H1 (cell line): Measurements from ENCODE around the gene SPTLC3. TPM values are rescaled to one million over a fixed set of nuclear protein-coding genes. Genes with fewer than 3 reads are reported as not detected.

ENCODE experiments used
- CTCF ChIA-PET: fragments of 300-600 bp; sonication (Branson Sonifier 250); formaldehyde crosslinking; loops from one replicate; lab custom pipeline; 2021; ENCODE audit not compliant: partially characterized antibody; lab: Charles Lee
- POLR2A ChIA-PET: fragments of 300-600 bp; sonication (Branson Sonifier 250); formaldehyde crosslinking; loops from one replicate; lab custom pipeline; 2021; ENCODE audit warnings: inconsistent platforms; ENCODE audit not compliant: partially characterized antibody; lab: Charles Lee
- DNase-seq, 2 experiments: peaks; one replicate each; pipeline versions ENCODE4 v3.0.0 to v3.0.0-alpha.2; 2010 to 2022; ENCODE audit warnings: low spot score in 2 of 2, low read depth in 1 of 2, mixed read lengths in 1 of 2
- FAIRE-seq: peaks from 2 replicates; lab custom pipeline; 2011; peaks lifted over from hg19 to GRCh38; lab: Jason Lieb, UNC
- H2AFZ ChIP-seq: 2 replicates; pipeline ENCODE4 v1.8.1; 2012; ENCODE audit warnings: low read length, inconsistent platforms
- H2AK5ac ChIP-seq: 2 replicates; pipeline ENCODE4 v1.6.1; 2013; ENCODE audit warnings: low read depth, low read length
- H2BK120ac ChIP-seq: replicated peaks from 2 replicates; pipeline ENCODE3; 2013; ENCODE audit warnings: low read depth, low read length, inconsistent platforms
- H2BK12ac ChIP-seq: 2 replicates; pipeline ENCODE4 v1.6.1; 2013; ENCODE audit warnings: low read depth, low read length
- H2BK15ac ChIP-seq: 2 replicates; pipeline ENCODE4 v1.6.1; 2013; ENCODE audit warnings: low read length
- H2BK20ac ChIP-seq: 2 replicates; pipeline ENCODE4 v1.6.1; 2013; ENCODE audit warnings: low read length
- H2BK5ac ChIP-seq: 2 replicates; pipeline ENCODE4 v1.6.1; 2013; ENCODE audit warnings: low read depth, low read length
- H3K14ac ChIP-seq: 2 replicates; pipeline ENCODE4 v1.6.1; 2013; ENCODE audit warnings: inconsistent platforms; ENCODE audit not compliant: insufficient read length
- H3K18ac ChIP-seq: 2 replicates; pipeline ENCODE4 v1.6.1; 2013; ENCODE audit warnings: low read length; ENCODE audit errors: extremely low read depth
- H3K23ac ChIP-seq: 2 replicates; pipeline ENCODE4 v1.6.1; 2013; ENCODE audit warnings: inconsistent platforms; ENCODE audit not compliant: insufficient read length
- H3K23me2 ChIP-seq: 2 replicates; pipeline ENCODE4 v1.6.1; 2013; ENCODE audit warnings: low read depth, low read length
- H3K27ac ChIP-seq: 2 replicates; pipeline ENCODE4 v1.6.1; 2011; ENCODE audit warnings: low read depth, low read length, inconsistent platforms
- H3K27me3 ChIP-seq, 4 experiments: replicated peaks in 1 of 4; 1 replicate in 1 of 4; 2 replicates in 3 of 4; pipeline versions ENCODE4 v1.6.1 to v1.8.1; 2011 to 2013; ENCODE audit warnings: low read length in 3 of 4, mild to moderate bottlenecking in 3 of 4, inconsistent platforms in 2 of 4, mixed read lengths in 2 of 4, moderate library complexity in 1 of 4; ENCODE audit not compliant: control insufficient read depth in 3 of 4, insufficient read depth in 3 of 4; ENCODE audit errors: extremely low read depth in 1 of 4
- H3K36me3 ChIP-seq, 4 experiments: 2 replicates each; pipeline versions ENCODE4 v1.6.1 to v1.8.1; 2011 to 2013; ENCODE audit warnings: mild to moderate bottlenecking in 4 of 4, low read length in 3 of 4, moderate library complexity in 2 of 4, control low read depth in 1 of 4, inconsistent platforms in 1 of 4; ENCODE audit not compliant: insufficient read depth in 4 of 4, control insufficient read depth in 2 of 4
- H3K4ac ChIP-seq: replicated peaks from 2 replicates; pipeline ENCODE3; 2013; ENCODE audit warnings: low read length, low read depth, mixed read lengths, inconsistent platforms; ENCODE audit not compliant: insufficient read length
- H3K4me1 ChIP-seq, 4 experiments: replicated peaks in 1 of 4; 1 replicate in 1 of 4; 2 replicates in 3 of 4; pipeline versions ENCODE4 v1.6.1 to v1.8.1; 2011 to 2013; ENCODE audit warnings: low read length in 3 of 4, inconsistent platforms in 2 of 4, mixed read lengths in 1 of 4; ENCODE audit not compliant: insufficient read depth in 4 of 4, control insufficient read depth in 3 of 4
- H3K4me2 ChIP-seq, 2 experiments: 2 replicates each; pipeline versions ENCODE4 v1.6.1 to v1.8.1; 2011 to 2013; ENCODE audit warnings: low read depth in 2 of 2, low read length in 2 of 2, control low read depth in 1 of 2, inconsistent platforms in 1 of 2, mild to moderate bottlenecking in 1 of 2; ENCODE audit not compliant: insufficient read depth in 1 of 2
- H3K4me3 ChIP-seq, 4 experiments: fragments of 200-600, 300-600 bp in 1 of 4; sonication (generic), shearing (Covaris generic), sonication (Bioruptor Twin) in 1 of 4; 2 replicates each; pipeline versions ENCODE4 v1.5.1 to v1.8.1; 2011 to 2016; ENCODE audit warnings: low read length in 4 of 4, low read depth in 3 of 4, control low read depth in 2 of 4, inconsistent platforms in 2 of 4, mild to moderate bottlenecking in 2 of 4, mixed read lengths in 1 of 4, moderate library complexity in 1 of 4; ENCODE audit not compliant: insufficient read depth in 2 of 4; ENCODE audit errors: extremely low read depth in 1 of 4
- H3K56ac ChIP-seq: replicated peaks from 2 replicates; pipeline ENCODE3; 2013; ENCODE audit warnings: low read depth, mild to moderate bottlenecking, mixed read lengths, low read length, inconsistent platforms; ENCODE audit not compliant: insufficient read length
- H3K79me1 ChIP-seq: 2 replicates; pipeline ENCODE4 v1.6.1; 2013; ENCODE audit warnings: low read depth, low read length, control low read depth
- H3K79me2 ChIP-seq, 2 experiments: 2 replicates each; pipeline versions ENCODE4 v1.6.1 to v1.8.1; 2012 to 2013; ENCODE audit warnings: low read length in 2 of 2, mild to moderate bottlenecking in 2 of 2, inconsistent platforms in 1 of 2; ENCODE audit not compliant: insufficient read depth in 2 of 2, control insufficient read depth in 1 of 2
- H3K9ac ChIP-seq, 4 experiments: replicated peaks in 1 of 4; 1 replicate in 1 of 4; 2 replicates in 3 of 4; pipeline versions ENCODE4 v1.6.1 to v1.8.1; 2011 to 2013; ENCODE audit warnings: low read depth in 3 of 4, low read length in 3 of 4, control low read depth in 2 of 4, mild to moderate bottlenecking in 2 of 4, moderate library complexity in 2 of 4, inconsistent platforms in 1 of 4; ENCODE audit errors: extremely low read depth in 1 of 4
- H3K9me3 ChIP-seq, 2 experiments: 2 replicates each; pipeline versions ENCODE4 v1.6.1 to v1.8.1; 2012 to 2013; ENCODE audit warnings: mild to moderate bottlenecking in 2 of 2, moderate library complexity in 2 of 2, control low read depth in 1 of 2, inconsistent platforms in 1 of 2, low read depth in 1 of 2, low read length in 1 of 2, mixed read lengths in 1 of 2; ENCODE audit not compliant: insufficient read depth in 2 of 2
- H4K20me1 ChIP-seq, 2 experiments: replicated peaks in 1 of 2; 2 replicates each; pipeline versions ENCODE3 to v1.8.1; 2011 to 2013; ENCODE audit warnings: inconsistent platforms in 2 of 2, low read length in 2 of 2, mild to moderate bottlenecking in 1 of 2; ENCODE audit not compliant: insufficient read depth in 2 of 2, control insufficient read depth in 1 of 2
- H4K5ac ChIP-seq: 2 replicates; pipeline ENCODE4 v1.6.1; 2013; ENCODE audit warnings: low read length, low read depth, mixed read lengths, inconsistent platforms; ENCODE audit not compliant: insufficient read length
- H4K8ac ChIP-seq: 2 replicates; pipeline ENCODE4 v1.8.0; 2013; ENCODE audit warnings: mild to moderate bottlenecking, moderate library complexity, low read length, inconsistent platforms; ENCODE audit not compliant: insufficient read depth; ENCODE audit errors: extremely low read depth
- H4K91ac ChIP-seq: replicated peaks from 2 replicates; pipeline ENCODE3; 2013; ENCODE audit warnings: low read length, mixed read lengths, inconsistent platforms; ENCODE audit not compliant: insufficient read length
- BCL11A ChIP-seq, 2 experiments: IDR thresholded peaks; one replicate each; pipeline ENCODE4 v1.6.1; 2011; ENCODE audit warnings: low read depth in 2 of 2, low read length in 2 of 2, mild to moderate bottlenecking in 2 of 2
- EGR1 ChIP-seq: IDR thresholded peaks from 2 replicates; pipeline ENCODE4 v1.6.1; 2011; ENCODE audit warnings: low read depth, low read length, borderline replicate concordance
- KDM4A ChIP-seq: IDR thresholded peaks from one replicate; pipeline ENCODE4 v1.7.1; 2012; ENCODE audit warnings: low read depth, mild to moderate bottlenecking, moderate library complexity, low read length, inconsistent platforms; ENCODE audit not compliant: severe bottlenecking
- SP2 ChIP-seq: IDR thresholded peaks from 2 replicates; pipeline ENCODE4 v1.6.1; 2012; ENCODE audit warnings: mild to moderate bottlenecking, low read length, inconsistent platforms
- SP4 ChIP-seq: IDR thresholded peaks from 2 replicates; pipeline ENCODE4 v1.6.1; 2012; ENCODE audit warnings: low read length, inconsistent platforms
- TAF1 ChIP-seq: IDR thresholded peaks from 2 replicates; pipeline ENCODE4 v1.6.1; 2011; ENCODE audit warnings: mild to moderate bottlenecking, low read depth, low read length
- TBP ChIP-seq: IDR thresholded peaks from 2 replicates; pipeline ENCODE4 v1.6.1; 2011; ENCODE audit warnings: low read depth, low read length, improper control_type of control experiment
- TEAD4 ChIP-seq: IDR thresholded peaks from 2 replicates; pipeline ENCODE4 v1.6.1; 2012; ENCODE audit warnings: low read depth, low read length, inconsistent platforms, mixed read lengths
- YY1 ChIP-seq: IDR thresholded peaks from 2 replicates; pipeline ENCODE4 v1.6.1; 2011; ENCODE audit warnings: low read depth, mild to moderate bottlenecking, low read length
- WGBS, 2 experiments: shearing (Covaris generic) in 1 of 2; methylation state at CpG; one replicate each; pipeline versions ENCODE4 v1.1.6 to v1.1.7; 2013 to 2015; ENCODE audit warnings: low lambda C conversion rate in 2 of 2, mixed read lengths in 2 of 2, inconsistent platforms in 1 of 2, low coverage in 1 of 2, missing lambda C conversion rate in 1 of 2; ENCODE audit not compliant: insufficient replicate concordance in 2 of 2, insufficient coverage in 1 of 2, insufficient read length in 1 of 2; ENCODE audit errors: extremely low coverage in 1 of 2, missing lambda C conversion rate in 1 of 2; 5-methylcytosine and 5-hydroxymethylcytosine counted together
- polyA plus RNA-seq, 7 experiments: library from polyadenylated mRNA; depleted of rRNA in 3 of 7; stranded (reverse) in 5 of 7; unstranded in 2 of 7; fragments of >200 nt in 5 of 7; fragments of 200-250 nt in 2 of 7; gene quantifications; 1 replicate in 5 of 7; 2 replicates in 1 of 7; 4 replicates in 1 of 7; pipeline versions ENCODE4 v1.2.1 to v1.2.3, GENCODE V29; 2011 to 2013; ENCODE audit warnings: missing spikeins in 2 of 7, mixed read lengths in 2 of 7
- total RNA-seq: library from RNA; stranded (reverse); fragmentation: NEBNext Ultra II Directional; extraction: Animal tissue kit (Norgen Biotek cat#: 25700); gene quantifications from 2 replicates; pipeline ENCODE4 v1.2.1, GENCODE V29; 2021

The SPTLC3 gene
- total and polyA plus RNA-seq, 2 of the 8 experiments (the other 6 are each of a cell fraction or from before 2014, with no cell fraction given): 0.23 to 0.82 TPM

- no peak overlapping the region for H2BK5ac ChIP-seq
- H3K14ac ChIP-seq: no peak overlapping the region
- H3K23ac ChIP-seq: no peak overlapping the region
- H3K23me2 ChIP-seq: peaks cover 2% of the 10 kb centered on the region; the same call in 1 of the 2 replicates
- no peaks in the 10 kb centered on the region for H3K4me1 ChIP-seq
- H2AK5ac ChIP-seq: no peak overlapping the region
- H3K4me2 ChIP-seq: no peak overlapping the region
- no peak overlapping the region for H3K27ac ChIP-seq
- no peak overlapping the region for H2BK15ac ChIP-seq
- H3K9me3 ChIP-seq: no peaks in the 10 kb centered on the region
- no peak overlapping the region for H4K91ac ChIP-seq
- CTCF ChIA-PET: interaction anchor here (0.8 to 1.7 kb wide), 4 partner anchors 9 to 286 kb away, joined by 3 to 5 read pairs (median 4); no protein-coding TSS in a partner anchor
- H3K36me3 ChIP-seq: no peaks in the 10 kb centered on the region
- H2BK120ac ChIP-seq: no peak overlapping the region
- DNase-seq: no peak
- H3K56ac ChIP-seq: no peak overlapping the region
- no peak overlapping the region for H3K4me3 ChIP-seq
- H3K79me2 ChIP-seq: no peaks in the 10 kb centered on the region
- no peaks in the 10 kb centered on the region for H3K27me3 ChIP-seq
- FAIRE-seq: no peak
- no peaks in the 10 kb centered on the region for H3K79me1 ChIP-seq
- H3K9ac ChIP-seq: no peak overlapping the region
- H4K8ac ChIP-seq: no peak overlapping the region
- H2BK12ac ChIP-seq: no peak overlapping the region
- no peak overlapping the region for H3K4ac ChIP-seq
- H3K18ac ChIP-seq: no peak overlapping the region
- H4K5ac ChIP-seq: no peak overlapping the region
- no peaks in the 10 kb centered on the region for H4K20me1 ChIP-seq
- 91% methylated on average over 4 of the region's 4 CpGs; no CpG with 5 or more reads in 1 of the 2 experiments for WGBS, 2 experiments
- H2AFZ ChIP-seq: no peak overlapping the region
- POLR2A ChIA-PET: interaction anchor here (0.6 kb wide), 1 partner anchor 224 kb away, joined by 3 read pairs; no protein-coding TSS in a partner anchor
- TF ChIP-seq TEAD4: no peak
- TF ChIP-seq KDM4A: no peak
- TF ChIP-seq EGR1: no peak
- TF ChIP-seq SP2: no peak
- no peak for TF ChIP-seq SP4
- TF ChIP-seq BCL11A (IDR thresholded peaks at IDR 0.05; ENCODE audit: low read depth in 2 of 2, low read length in 2 of 2): no peak
- TF ChIP-seq TBP: no peak
- no peak for TF ChIP-seq TAF1
- TF ChIP-seq YY1: no peak
- no peak overlapping the region for H2BK20ac ChIP-seq
Measured at GRCh38 chr20:12975833-12976608, 32.8 kb upstream of the SPTLC3 start.
